ENCODE results near the gene ITPK1. TPM values are rescaled to one million over a fixed set of nuclear protein-coding genes. Genes with fewer than 3 reads are reported as not detected.

Gene ITPK1
- total and polyA plus RNA-seq, 2 donors (not counting 3 experiments of a cell fraction or from before 2014, with no cell fraction given), result 39.6 to 51.8 TPM

- H4K20me1 ChIP-seq (replicated peaks; ENCODE audit: control insufficient read depth, extremely low read depth, insufficient read depth, low read length), result no peaks in the 10 kb centered on the region
- POLR2A ChIA-PET, result no interaction called here
- no peak overlapping the region for H3K27ac ChIP-seq (ENCODE audit: insufficient read depth, low read depth, low read length)
- intact Hi-C loops (cut with micrococcal nuclease), result no loop called here
- no peaks in the 10 kb centered on the region for H3K27me3 ChIP-seq (ENCODE audit: control insufficient read depth in 2 of 2, insufficient read depth in 2 of 2, low read length in 2 of 2)
- H3K9ac ChIP-seq (replicated peaks; ENCODE audit: extremely low read depth, insufficient read depth, low read length), result no peak overlapping the region
- H2AFZ ChIP-seq (ENCODE audit: low read depth, low read length), result no peak overlapping the region
- CTCF ChIA-PET, result no interaction called here
- dilution Hi-C loops (cut with MboI; ENCODE audit: extremely low pct_ligation_motif_present, low sequenced_read_pairs), result no loop called here
- H3K36me3 ChIP-seq (ENCODE audit: control insufficient read depth in 2 of 2, extremely low read depth in 1 of 2, insufficient read depth in 2 of 2, low read length in 2 of 2), result no peaks in the 10 kb centered on the region
- no peaks in the 10 kb centered on the region for H3K4me1 ChIP-seq (ENCODE audit: control insufficient read depth, extremely low read depth, insufficient read depth, low read length)
- DNase-seq (ENCODE audit: low read depth, low spot score) (no peak), FAIRE-seq (no peak)
- H3K79me2 ChIP-seq (ENCODE audit: control insufficient read depth, insufficient read depth, low read length), result no peaks in the 10 kb centered on the region
- no peak for TF ChIP-seq FOS (IDR thresholded peaks at IDR 0.05; ENCODE audit: borderline replicate concordance, insufficient read depth, low read length)
- no peak for TF ChIP-seq POLR2AphosphoS5 (IDR thresholded peaks at IDR 0.05; ENCODE audit: insufficient read depth, low read depth, low read length)
- TF ChIP-seq JUN (IDR thresholded peaks at IDR 0.05; ENCODE audit: borderline replicate concordance, insufficient read depth, insufficient read length, low read depth), result no peak
- TF ChIP-seq GATA2 (IDR thresholded peaks at IDR 0.05; ENCODE audit: insufficient read depth, insufficient read length, low read depth, low read length), result no peak
- no peak for TF ChIP-seq MAX (IDR thresholded peaks at IDR 0.05; ENCODE audit: insufficient read depth, insufficient read length)
- TF ChIP-seq MYC (IDR thresholded peaks at IDR 0.05; ENCODE audit: low read depth, low read length), result no peak
- TF ChIP-seq, protein P1, sequence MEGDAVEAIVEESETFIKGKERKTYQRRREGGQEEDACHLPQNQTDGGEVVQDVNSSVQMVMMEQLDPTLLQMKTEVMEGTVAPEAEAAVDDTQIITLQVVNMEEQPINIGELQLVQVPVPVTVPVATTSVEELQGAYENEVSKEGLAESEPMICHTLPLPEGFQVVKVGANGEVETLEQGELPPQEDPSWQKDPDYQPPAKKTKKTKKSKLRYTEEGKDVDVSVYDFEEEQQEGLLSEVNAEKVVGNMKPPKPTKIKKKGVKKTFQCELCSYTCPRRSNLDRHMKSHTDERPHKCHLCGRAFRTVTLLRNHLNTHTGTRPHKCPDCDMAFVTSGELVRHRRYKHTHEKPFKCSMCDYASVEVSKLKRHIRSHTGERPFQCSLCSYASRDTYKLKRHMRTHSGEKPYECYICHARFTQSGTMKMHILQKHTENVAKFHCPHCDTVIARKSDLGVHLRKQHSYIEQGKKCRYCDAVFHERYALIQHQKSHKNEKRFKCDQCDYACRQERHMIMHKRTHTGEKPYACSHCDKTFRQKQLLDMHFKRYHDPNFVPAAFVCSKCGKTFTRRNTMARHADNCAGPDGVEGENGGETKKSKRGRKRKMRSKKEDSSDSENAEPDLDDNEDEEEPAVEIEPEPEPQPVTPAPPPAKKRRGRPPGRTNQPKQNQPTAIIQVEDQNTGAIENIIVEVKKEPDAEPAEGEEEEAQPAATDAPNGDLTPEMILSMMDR (IDR thresholded peaks at IDR 0.05; ENCODE audit: extremely low read depth in 1 of 2, insufficient read depth in 1 of 2, low read depth in 1 of 2, low read length in 2 of 2), result no peak
- TF ChIP-seq EZH2 (IDR thresholded peaks at IDR 0.05; ENCODE audit: borderline replicate concordance, low read depth, low read length, severe bottlenecking), result no peak
- no peak for TF ChIP-seq POLR2A (IDR thresholded peaks at IDR 0.05; ENCODE audit: low read depth, low read length)
- no peaks in the 10 kb centered on the region for H3K9me3 ChIP-seq (replicated peaks; ENCODE audit: control insufficient read depth, insufficient read depth, low read length)
- BruUV-seq (replicated peaks), result no TSS peak
- H3K9me1 ChIP-seq (replicated peaks; ENCODE audit: control insufficient read depth, extremely low read depth, insufficient read depth, low read length), result no peaks in the 10 kb centered on the region
- H3K4me2 ChIP-seq (ENCODE audit: insufficient read depth, low read length), result no peak overlapping the region
- H3K4me3 ChIP-seq (replicated peaks in 1 of 3; ENCODE audit: insufficient read depth in 1 of 3, low read depth in 1 of 3, low read length in 3 of 3), result no peak overlapping the region
Observed at GRCh38 chr14:93023802-93024434, 91.8 kb downstream of the ITPK1 start.
